NCI-H2227 (cell line): ENCODE measurements around the gene OR10K2.

Experiments used
- DNase-seq: peaks from one replicate; lab custom pipeline; 2025; ENCODE audit not compliant: unreplicated experiment; lab: John Stamatoyannopoulos, UW

The OR10K2 gene

DNA sequence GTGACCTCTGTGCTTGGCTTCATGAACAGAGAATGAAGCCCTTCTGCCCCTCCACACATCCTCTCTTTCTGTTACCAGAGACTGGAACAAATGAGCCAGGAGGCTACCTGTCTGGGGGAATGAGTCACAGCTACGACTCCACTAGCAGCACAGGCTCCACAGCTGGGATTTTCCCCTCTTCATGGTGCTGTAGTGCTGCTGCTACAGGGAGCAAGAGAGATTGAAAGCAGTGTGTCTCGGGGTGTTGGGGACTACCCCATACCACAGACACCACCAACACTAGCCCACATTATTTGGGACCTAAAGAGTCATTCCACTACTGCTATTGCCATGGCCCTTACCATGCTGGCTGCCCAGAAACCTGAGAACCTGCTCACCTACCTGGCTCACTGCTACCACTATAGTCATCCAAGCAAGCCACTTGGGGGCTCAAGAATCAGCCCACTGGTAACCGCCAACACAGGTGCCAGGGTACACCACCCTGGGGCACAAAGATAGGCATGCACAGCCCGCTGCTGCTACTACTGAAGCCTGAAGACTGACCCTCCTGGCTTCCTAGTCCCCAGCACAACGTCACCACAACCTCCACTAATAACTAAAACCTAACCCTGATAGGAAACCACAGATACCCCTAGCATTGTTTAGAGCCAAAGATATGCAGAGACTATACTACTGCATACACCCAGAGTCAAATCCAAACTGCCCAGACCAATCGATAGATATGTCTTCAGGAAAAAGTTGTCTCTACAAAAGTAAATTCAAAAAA is 54.7 kb downstream of the OR10K2 start:
- DNase-seq = no peak
